Astrocyte of the cerebellum (primary cell): ENCODE results near the gene PLXDC2.

Source experiments
- DNase-seq: peaks from one replicate; pipeline ENCODE4 v3.0.0-alpha.2; 2011; ENCODE audit warnings: low read depth
- H3K4me3 ChIP-seq: 2 replicates; pipeline ENCODE4 v1.5.1; 2011; ENCODE audit warnings: mild to moderate bottlenecking, low read depth, low read length, moderate library complexity
- CTCF ChIP-seq: IDR thresholded peaks from 2 replicates; pipeline ENCODE4 v1.5.1; 2012; ENCODE audit warnings: low read length, low read depth, moderate library complexity, mild to moderate bottlenecking; ENCODE audit errors: missing control alignments
- in situ Hi-C: cut with HindIII; loops from 2 replicates; pipeline ENCODE4 v1.10.0; 2017; ENCODE audit warnings: low sequenced_read_pairs

The PLXDC2 gene

GRCh38 chr10:20093600-20093999 is 277.4 kb downstream of the PLXDC2 start:
- no peak overlapping the region for H3K4me3 ChIP-seq
- in situ Hi-C loops: loop anchor here (10.0 kb wide), 1 partner anchor 59 kb away; no protein-coding TSS in a partner anchor
- no peak for TF ChIP-seq CTCF
- DNase-seq: no peak

- no peak overlapping the region for H3K4me3 ChIP-seq
- in situ Hi-C loops: loop anchor here (10.0 kb wide), 1 partner anchor 60 kb away; no protein-coding TSS in a partner anchor
- no peak for TF ChIP-seq CTCF
- DNase-seq: no peak
These were observed 278.2 kb downstream of the PLXDC2 start for GRCh38 chr10:20094226-20094976.

GRCh38 chr10:20100171-20100570 is 283.9 kb downstream of the PLXDC2 start:
- TF ChIP-seq CTCF: no peak
- in situ Hi-C loops: no loop called here
- no peak overlapping the region for H3K4me3 ChIP-seq
- DNase-seq: peak; percentile 40

- H3K4me3 ChIP-seq: no peak overlapping the region
- TF ChIP-seq CTCF: no peak
- DNase-seq: no peak
- in situ Hi-C loops: no loop called here
These were observed 289.0 kb downstream of the PLXDC2 start for GRCh38 chr10:20105236-20105635.

- in situ Hi-C loops: no loop called here
- no peak overlapping the region for H3K4me3 ChIP-seq
- no peak for TF ChIP-seq CTCF
- peak; percentile 41 for DNase-seq
These were observed 289.7 kb downstream of the PLXDC2 start for GRCh38 chr10:20105931-20106330.

- no peak for DNase-seq
- TF ChIP-seq CTCF: no peak
- H3K4me3 ChIP-seq: no peak overlapping the region
- in situ Hi-C loops: no loop called here
These were observed 291.8 kb downstream of the PLXDC2 start for GRCh38 chr10:20108021-20108420.
